Measurements from ENCODE around the gene FTO.

- TF ChIP-seq CTCF (IDR thresholded peaks at IDR 0.05) (no peak), POLR2A (IDR thresholded peaks at IDR 0.05) (no peak)
Measured at GRCh38 chr16:53769787-53770186, 65.8 kb downstream of the FTO start.

All from uterus (tissue), 2 donors.